Measurements from ENCODE around the gene HEXIM1. TPM values are rescaled to one million over a fixed set of nuclear protein-coding genes. Genes with fewer than 3 reads are reported as not detected.

The HEXIM1 gene
- total RNA-seq, 2 donors from 2014 or later = 34.9 to 89.1 TPM

DNA sequence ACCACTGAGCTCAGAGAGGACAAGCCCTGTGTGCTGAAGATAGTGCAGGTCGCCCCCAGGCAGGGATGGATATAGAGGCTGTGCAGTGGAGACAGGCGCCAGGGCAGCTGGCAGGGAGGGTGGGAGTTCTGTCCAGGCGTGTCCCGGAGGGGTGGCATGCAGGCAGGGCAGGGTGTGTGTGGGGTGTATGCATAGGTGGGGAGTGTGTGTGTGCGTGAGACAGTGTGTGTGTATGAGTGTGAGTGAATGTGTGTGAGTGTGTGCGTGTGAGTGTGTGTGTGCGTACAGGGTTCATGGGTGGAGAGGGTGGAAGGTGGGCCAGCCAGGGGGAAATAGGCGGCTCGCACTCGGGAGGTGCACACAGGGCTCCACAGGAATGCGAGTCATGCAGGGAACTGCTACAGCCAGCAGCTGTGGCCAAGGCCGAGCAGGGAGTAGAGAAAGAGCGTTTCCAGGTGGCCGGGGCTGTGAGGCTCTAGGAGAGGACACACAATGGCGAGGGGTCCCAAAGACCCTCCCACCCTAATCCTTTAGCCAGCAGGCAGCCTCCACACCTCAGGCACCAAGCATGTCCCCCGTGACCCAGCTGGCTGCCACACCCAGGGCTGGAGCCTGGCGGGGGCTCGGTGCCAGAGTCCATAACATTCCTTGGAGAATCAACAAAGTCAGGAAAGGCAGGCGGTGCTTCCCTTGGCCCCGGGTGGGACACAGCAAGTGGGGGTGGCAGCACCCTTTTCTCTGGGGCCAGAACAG, 20.6 kb upstream of the HEXIM1 start:
- H3K4me1 ChIP-seq (ENCODE audit: control insufficient read depth in 1 of 2, low read depth in 2 of 2) = peaks cover 39 to 84% of the 10 kb centered on the region in 2 donors
- H3K27me3 ChIP-seq (replicated peaks; ENCODE audit: insufficient read depth) = no peaks in the 10 kb centered on the region
- TF ChIP-seq, protein P1, sequence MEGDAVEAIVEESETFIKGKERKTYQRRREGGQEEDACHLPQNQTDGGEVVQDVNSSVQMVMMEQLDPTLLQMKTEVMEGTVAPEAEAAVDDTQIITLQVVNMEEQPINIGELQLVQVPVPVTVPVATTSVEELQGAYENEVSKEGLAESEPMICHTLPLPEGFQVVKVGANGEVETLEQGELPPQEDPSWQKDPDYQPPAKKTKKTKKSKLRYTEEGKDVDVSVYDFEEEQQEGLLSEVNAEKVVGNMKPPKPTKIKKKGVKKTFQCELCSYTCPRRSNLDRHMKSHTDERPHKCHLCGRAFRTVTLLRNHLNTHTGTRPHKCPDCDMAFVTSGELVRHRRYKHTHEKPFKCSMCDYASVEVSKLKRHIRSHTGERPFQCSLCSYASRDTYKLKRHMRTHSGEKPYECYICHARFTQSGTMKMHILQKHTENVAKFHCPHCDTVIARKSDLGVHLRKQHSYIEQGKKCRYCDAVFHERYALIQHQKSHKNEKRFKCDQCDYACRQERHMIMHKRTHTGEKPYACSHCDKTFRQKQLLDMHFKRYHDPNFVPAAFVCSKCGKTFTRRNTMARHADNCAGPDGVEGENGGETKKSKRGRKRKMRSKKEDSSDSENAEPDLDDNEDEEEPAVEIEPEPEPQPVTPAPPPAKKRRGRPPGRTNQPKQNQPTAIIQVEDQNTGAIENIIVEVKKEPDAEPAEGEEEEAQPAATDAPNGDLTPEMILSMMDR (IDR thresholded peaks at IDR 0.05) = no peak
- H3K27ac ChIP-seq = peak overlapping the region; percentile 89 to 99
- no peaks in the 10 kb centered on the region for H3K9me3 ChIP-seq
- H3K4me3 ChIP-seq = peak overlapping the region; percentile 47
- no peaks in the 10 kb centered on the region for H3K36me3 ChIP-seq
- DNase-seq (ENCODE audit: low spot score) = no peak
- ATAC-seq (ENCODE audit: insufficient number of reproducible peaks, low FRiP score, low read depth) = no peak

DNA sequence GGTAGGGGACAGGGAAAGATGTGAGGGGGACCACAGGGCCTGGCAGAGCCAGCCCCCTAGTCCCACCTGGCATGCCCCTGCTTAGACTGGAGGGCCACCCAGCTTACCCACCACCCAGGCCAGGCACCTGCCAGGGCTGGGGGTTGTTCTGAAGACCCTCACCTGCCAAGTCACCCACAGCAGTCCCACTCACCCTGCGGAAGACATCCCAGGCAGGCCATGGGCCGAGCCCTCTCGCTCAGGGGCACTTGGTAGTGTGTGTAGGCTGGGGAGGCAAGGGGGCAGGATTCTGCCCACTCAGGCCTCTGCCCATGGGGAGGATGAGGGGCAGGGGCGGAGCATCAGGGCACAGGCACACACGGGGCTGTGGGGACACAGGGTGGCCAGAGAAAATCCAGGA, 19.9 kb upstream of the HEXIM1 start:
- no peak for ATAC-seq (ENCODE audit: insufficient number of reproducible peaks, low FRiP score, low read depth)
- H3K27ac ChIP-seq = peak overlapping the region; percentile 89 to 99
- no peaks in the 10 kb centered on the region for H3K9me3 ChIP-seq
- peaks cover 35 to 78% of the 10 kb centered on the region in 2 donors for H3K4me1 ChIP-seq (ENCODE audit: control insufficient read depth in 1 of 2, low read depth in 2 of 2)
- TF ChIP-seq, protein P1 (IDR thresholded peaks at IDR 0.05) = no peak
- H3K27me3 ChIP-seq (replicated peaks; ENCODE audit: insufficient read depth) = no peaks in the 10 kb centered on the region
- DNase-seq (ENCODE audit: low spot score) = no peak
- H3K4me3 ChIP-seq = peak overlapping the region; percentile 47
- no peaks in the 10 kb centered on the region for H3K36me3 ChIP-seq

DNA sequence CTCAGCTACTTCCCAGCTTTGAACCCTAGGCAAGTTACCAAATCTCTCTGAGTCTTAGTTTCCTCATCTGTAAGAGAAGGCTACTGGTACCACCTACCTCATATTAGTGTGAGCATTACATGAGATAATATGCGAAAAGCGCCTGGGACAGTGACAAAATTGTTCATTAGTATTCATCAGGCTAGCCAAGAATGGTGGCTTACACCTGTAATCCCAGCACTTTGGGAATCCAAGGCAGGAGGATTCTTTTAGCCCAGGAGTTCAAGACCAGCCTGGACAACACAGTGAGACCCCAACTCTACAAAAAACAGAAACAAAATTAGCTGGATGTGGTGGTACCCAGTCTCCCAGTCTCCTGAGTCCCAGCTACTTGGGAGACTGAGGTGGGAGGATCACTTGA, 19.3 kb upstream of the HEXIM1 start:
- H3K36me3 ChIP-seq = no peaks in the 10 kb centered on the region
- peak overlapping the region; percentile 47 for H3K4me3 ChIP-seq
- H3K9me3 ChIP-seq = no peaks in the 10 kb centered on the region
- DNase-seq (ENCODE audit: low spot score) (no peak), ATAC-seq (ENCODE audit: insufficient number of reproducible peaks, low FRiP score, low read depth) (no peak)
- peak overlapping the region; percentile 89 to 99 for H3K27ac ChIP-seq
- no peaks in the 10 kb centered on the region for H3K27me3 ChIP-seq (replicated peaks; ENCODE audit: insufficient read depth)
- H3K4me1 ChIP-seq (ENCODE audit: control insufficient read depth in 1 of 2, low read depth in 2 of 2) = peaks cover 32 to 75% of the 10 kb centered on the region in 2 donors
- TF ChIP-seq, protein P1 (IDR thresholded peaks at IDR 0.05) = no peak

DNA sequence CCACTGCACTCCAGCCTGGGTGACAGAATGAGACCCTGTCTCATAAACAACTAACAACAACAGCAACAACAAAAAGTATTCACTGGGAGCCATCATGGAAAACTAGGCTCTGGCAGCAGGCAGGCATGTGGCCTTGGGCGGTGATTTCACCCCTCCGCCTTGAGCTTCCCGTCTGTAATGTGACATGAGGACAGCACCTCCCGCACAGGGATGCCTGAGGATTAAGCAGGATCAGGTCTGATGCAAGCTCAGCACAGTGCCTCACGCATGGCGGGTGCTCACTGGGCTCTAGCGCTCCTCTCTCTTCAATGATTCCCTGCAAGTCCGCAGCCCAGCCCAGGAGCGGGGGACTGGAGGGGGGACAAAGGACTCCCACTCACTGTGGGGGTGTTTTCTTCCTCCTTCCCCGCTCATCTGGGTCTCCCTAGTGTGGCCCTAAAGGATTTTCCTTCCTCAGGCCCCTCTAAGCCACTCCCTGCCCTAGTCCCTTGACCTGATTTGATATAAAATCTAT, 18.8 kb upstream of the HEXIM1 start:
- H3K9me3 ChIP-seq = no peaks in the 10 kb centered on the region
- no peak for ATAC-seq (ENCODE audit: insufficient number of reproducible peaks, low FRiP score, low read depth)
- no peak for DNase-seq (ENCODE audit: low spot score)
- H3K4me3 ChIP-seq = peak overlapping the region; percentile 96
- no peaks in the 10 kb centered on the region for H3K36me3 ChIP-seq
- H3K4me1 ChIP-seq (ENCODE audit: control insufficient read depth in 1 of 2, low read depth in 2 of 2) = peaks cover 29 to 71% of the 10 kb centered on the region in 2 donors
- H3K27ac ChIP-seq = peak overlapping the region; percentile 89 to 99
- no peaks in the 10 kb centered on the region for H3K27me3 ChIP-seq (replicated peaks; ENCODE audit: insufficient read depth)
- TF ChIP-seq, protein P1 (IDR thresholded peaks at IDR 0.05) = no peak

DNA sequence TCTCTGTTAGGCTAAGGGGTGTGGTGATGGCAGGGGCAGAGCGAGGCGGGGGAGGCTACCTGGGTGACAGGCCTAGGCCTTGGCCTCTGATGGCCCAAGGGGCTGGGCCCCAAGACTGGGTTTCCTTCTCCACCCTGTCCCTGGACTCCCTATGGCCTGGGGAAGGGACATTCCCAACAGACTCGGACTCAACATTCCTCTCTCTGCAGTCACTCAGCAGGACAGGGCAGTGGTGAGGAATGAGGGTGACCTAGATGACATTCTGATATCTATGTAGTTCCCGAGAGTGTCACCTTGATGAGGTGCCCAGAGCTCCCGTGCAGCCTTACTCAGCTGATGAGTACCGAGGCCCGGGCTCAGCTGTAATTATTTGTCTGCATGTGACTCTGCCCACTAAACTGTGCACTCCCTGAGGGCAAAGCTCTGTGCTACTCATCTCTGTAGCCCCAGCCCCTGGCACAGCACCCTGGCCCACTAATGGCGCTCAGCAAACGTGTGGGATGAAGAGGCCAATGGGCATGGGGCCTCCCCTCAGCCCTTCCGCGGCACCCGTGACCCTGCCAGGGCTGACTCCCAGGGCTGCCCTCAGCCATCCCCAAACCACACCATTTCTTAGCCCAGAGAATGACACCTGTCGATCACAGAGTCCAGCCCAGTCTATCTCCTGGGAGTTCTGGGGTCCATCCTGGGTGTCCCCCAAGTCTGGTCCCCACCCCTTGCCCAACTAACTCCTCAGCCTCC, 18.2 kb upstream of the HEXIM1 start:
- H3K4me1 ChIP-seq (ENCODE audit: control insufficient read depth in 1 of 2, low read depth in 2 of 2) = peaks cover 27 to 65% of the 10 kb centered on the region in 2 donors
- H3K27me3 ChIP-seq (replicated peaks; ENCODE audit: insufficient read depth) = no peaks in the 10 kb centered on the region
- H3K9me3 ChIP-seq = no peaks in the 10 kb centered on the region
- TF ChIP-seq, protein P1 (IDR thresholded peaks at IDR 0.05) = no peak
- H3K27ac ChIP-seq = peak overlapping the region; percentile 89 to 99
- H3K36me3 ChIP-seq = no peaks in the 10 kb centered on the region
- H3K4me3 ChIP-seq = peak overlapping the region; percentile 96
- ATAC-seq (ENCODE audit: insufficient number of reproducible peaks, low FRiP score, low read depth) (no peak), DNase-seq (ENCODE audit: low spot score) (no peak)

Data from thoracic aorta (tissue), 2 donors.